ACC112 (cell line): Measurements from ENCODE around the gene TMEM201.

Source experiments
- H2AFZ ChIP-seq: fragments of 200-600 bp; sonication (generic); one replicate; pipeline ENCODE4 v1.6.0; 2017; ENCODE audit warnings: antibody characterized with exemption, low read length; ENCODE audit not compliant: unreplicated experiment
- H3K27ac ChIP-seq: fragments of 200-600 bp; sonication (generic); 2 replicates; pipeline ENCODE4 v1.5.1; 2014; ENCODE audit warnings: low read depth, mild to moderate bottlenecking, antibody characterized with exemption, low read length, moderate library complexity
- H3K27me3 ChIP-seq: fragments of 200-600 bp; sonication (generic); 2 replicates; pipeline ENCODE4 v1.6.1; 2014; ENCODE audit warnings: mild to moderate bottlenecking, antibody characterized with exemption, low read length, moderate library complexity, mixed read lengths; ENCODE audit not compliant: insufficient read depth
- H3K36me3 ChIP-seq: fragments of 200-600 bp; sonication (generic); 2 replicates; pipeline ENCODE4 v1.6.1; 2016; ENCODE audit warnings: mild to moderate bottlenecking, antibody characterized with exemption, low read length, moderate library complexity, mixed read lengths; ENCODE audit not compliant: insufficient read depth
- H3K4me1 ChIP-seq: fragments of 200-600 bp; sonication (generic); one replicate; pipeline ENCODE4 v1.6.1; 2016; ENCODE audit warnings: low read length, mixed read lengths; ENCODE audit not compliant: insufficient read depth, unreplicated experiment, control insufficient read depth
- H3K4me3 ChIP-seq: fragments of 200-600 bp; sonication (generic); 2 replicates; pipeline ENCODE4 v1.5.1; 2014; ENCODE audit warnings: mild to moderate bottlenecking, low read depth, low read length
- H3K79me2 ChIP-seq: fragments of 200-600 bp; sonication (generic); one replicate; pipeline ENCODE4 v1.6.0; 2016; ENCODE audit warnings: low read length; ENCODE audit not compliant: control insufficient read depth, unreplicated experiment, insufficient read depth

The TMEM201 gene, protein sequence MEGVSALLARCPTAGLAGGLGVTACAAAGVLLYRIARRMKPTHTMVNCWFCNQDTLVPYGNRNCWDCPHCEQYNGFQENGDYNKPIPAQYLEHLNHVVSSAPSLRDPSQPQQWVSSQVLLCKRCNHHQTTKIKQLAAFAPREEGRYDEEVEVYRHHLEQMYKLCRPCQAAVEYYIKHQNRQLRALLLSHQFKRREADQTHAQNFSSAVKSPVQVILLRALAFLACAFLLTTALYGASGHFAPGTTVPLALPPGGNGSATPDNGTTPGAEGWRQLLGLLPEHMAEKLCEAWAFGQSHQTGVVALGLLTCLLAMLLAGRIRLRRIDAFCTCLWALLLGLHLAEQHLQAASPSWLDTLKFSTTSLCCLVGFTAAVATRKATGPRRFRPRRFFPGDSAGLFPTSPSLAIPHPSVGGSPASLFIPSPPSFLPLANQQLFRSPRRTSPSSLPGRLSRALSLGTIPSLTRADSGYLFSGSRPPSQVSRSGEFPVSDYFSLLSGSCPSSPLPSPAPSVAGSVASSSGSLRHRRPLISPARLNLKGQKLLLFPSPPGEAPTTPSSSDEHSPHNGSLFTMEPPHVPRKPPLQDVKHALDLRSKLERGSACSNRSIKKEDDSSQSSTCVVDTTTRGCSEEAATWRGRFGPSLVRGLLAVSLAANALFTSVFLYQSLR

GRCh38 chr1:9588551-9589143 lies at the start of gene TMEM201:
TSS of gene TMEM201 (plus strand) at chr1:9588911. CDS start at chr1:9588931, 20 bp downstream.
- H3K4me1 ChIP-seq: peaks cover 8% of the 10 kb centered on the region
- peaks cover 40% of the 10 kb centered on the region for H3K79me2 ChIP-seq
- H3K27me3 ChIP-seq: no peaks in the 10 kb centered on the region
- no peaks in the 10 kb centered on the region for H3K36me3 ChIP-seq
- peak within 1 kb of the TSS; percentile 75 for H3K4me3 ChIP-seq
- peak within 1 kb of the TSS; percentile 85 for H2AFZ ChIP-seq
- H3K27ac ChIP-seq: no peak within 1 kb of the TSS

DNA sequence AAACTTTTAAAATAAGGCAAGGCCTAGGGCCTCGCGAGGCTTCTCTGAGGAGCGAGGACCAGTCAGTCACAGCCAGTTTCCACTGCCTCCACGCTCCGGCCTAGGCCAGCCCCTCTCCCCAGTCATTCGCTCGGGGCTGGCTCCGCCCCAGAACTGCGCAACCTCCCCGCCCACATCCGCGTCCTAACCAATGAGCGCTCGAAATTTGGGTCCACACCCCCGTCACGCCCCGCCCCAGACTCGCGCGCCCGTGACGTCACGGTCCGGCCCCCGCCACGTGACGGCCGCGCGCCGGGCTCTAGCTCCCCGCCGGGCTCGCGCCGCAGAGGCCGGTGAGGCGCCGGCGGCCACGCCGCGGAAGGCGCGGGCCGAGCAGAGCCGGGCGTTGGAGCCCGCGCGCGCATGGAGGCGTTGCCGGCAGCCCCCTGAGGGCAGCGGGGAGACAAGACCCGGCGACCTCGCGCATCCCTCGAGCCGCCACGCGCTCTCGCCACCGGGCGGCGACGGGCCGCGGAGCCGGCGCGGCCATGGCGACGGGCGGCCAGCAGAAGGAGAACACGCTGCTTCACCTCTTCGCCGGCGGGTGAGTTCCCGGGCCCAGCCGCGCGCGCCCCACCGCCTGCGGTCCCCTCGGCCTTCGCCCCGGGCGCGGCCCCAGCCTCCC lies 49.4 kb upstream of the TMEM201 start, which contains the start of gene SLC25A33:
SLC25A33 (plus strand) TSS at position 301 of the 664 bp plus-strand sequence; CDS start at position 528, 227 bp downstream.
- peak within 1 kb of the TSS; percentile 85 for H3K4me3 ChIP-seq
- H2AFZ ChIP-seq: peak within 1 kb of the TSS; percentile 95
- H3K36me3 ChIP-seq: no peaks in the 10 kb centered on the region
- peaks cover 32% of the 10 kb centered on the region for H3K79me2 ChIP-seq
- no peaks in the 10 kb centered on the region for H3K27me3 ChIP-seq
- peak within 1 kb of the TSS; percentile 76 for H3K27ac ChIP-seq
- H3K4me1 ChIP-seq: peaks cover 9% of the 10 kb centered on the region

GRCh38 chr1:9539829-9540550 lies 48.7 kb upstream of the TMEM201 start:
- peak overlapping the region; percentile 85 for H3K4me3 ChIP-seq
- H3K4me1 ChIP-seq: peaks cover 9% of the 10 kb centered on the region
- H3K27me3 ChIP-seq: no peaks in the 10 kb centered on the region
- H2AFZ ChIP-seq: peak overlapping the region; percentile 3
- peaks cover 39% of the 10 kb centered on the region for H3K79me2 ChIP-seq
- no peaks in the 10 kb centered on the region for H3K36me3 ChIP-seq
- H3K27ac ChIP-seq: peak overlapping the region; percentile 76

DNA sequence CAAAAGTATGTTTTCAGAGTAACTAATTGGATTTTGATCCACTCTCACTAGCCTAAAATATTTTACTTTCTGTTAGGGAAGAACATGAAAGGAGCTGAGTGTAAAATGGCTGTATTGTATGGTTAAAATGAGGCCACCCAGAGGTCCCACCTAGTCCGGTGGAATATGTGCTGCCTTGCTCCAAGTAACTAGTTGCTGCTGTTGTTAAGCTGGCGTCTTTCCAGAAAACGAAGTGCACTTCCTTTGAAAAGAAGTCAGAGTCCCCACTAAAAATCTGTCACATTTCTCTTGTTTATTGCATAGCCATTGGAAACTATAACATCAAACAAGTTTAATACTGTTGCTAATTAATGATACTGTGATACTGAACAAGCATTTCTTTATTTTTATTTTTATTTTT lies 46.3 kb upstream of the TMEM201 start:
- no peaks in the 10 kb centered on the region for H3K36me3 ChIP-seq
- H3K4me3 ChIP-seq: no peak overlapping the region
- no peak overlapping the region for H2AFZ ChIP-seq
- no peaks in the 10 kb centered on the region for H3K27me3 ChIP-seq
- H3K4me1 ChIP-seq: peaks cover 9% of the 10 kb centered on the region
- no peak overlapping the region for H3K27ac ChIP-seq
- H3K79me2 ChIP-seq: peaks cover 50% of the 10 kb centered on the region

- Histone ChIP-seq H3K79me2 (peaks cover 67% of the 10 kb centered on the region), H3K27me3 (no peaks in the 10 kb centered on the region), H2AFZ (no peak overlapping the region), H3K4me1 (peaks cover 9% of the 10 kb centered on the region), H3K36me3 (no peaks in the 10 kb centered on the region), H3K4me3 (no peak overlapping the region), H3K27ac (no peak overlapping the region)
Observed at GRCh38 chr1:9544926-9545325, 43.8 kb upstream of the TMEM201 start.

DNA sequence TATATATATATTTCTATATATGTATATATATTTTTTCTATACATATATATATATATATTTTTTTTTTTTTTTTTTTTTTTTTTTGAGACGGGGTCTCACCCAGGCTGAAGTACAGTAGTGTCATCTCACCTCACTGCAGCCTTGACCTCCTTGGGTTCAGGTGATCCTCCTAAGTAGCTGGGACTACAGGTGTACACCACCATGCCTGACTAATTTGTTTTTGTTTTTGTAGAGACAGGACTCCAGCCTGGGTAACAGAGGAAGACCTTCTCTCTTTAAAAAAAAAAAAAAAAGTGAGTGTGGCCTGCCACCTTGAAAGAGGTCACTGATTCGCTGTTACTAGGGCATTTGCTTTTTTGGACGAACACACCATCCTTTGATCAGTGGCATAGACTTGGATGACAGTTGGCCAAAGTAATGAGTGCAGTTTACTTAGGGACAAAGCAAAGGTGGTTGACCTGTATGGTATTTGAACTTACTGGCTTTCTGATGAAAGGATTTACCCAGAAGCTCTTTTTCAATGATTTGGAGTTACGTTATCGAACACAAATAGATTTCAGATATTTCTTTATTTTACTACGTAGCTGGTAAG lies 38.7 kb upstream of the TMEM201 start:
- Histone ChIP-seq H3K4me1 (peaks cover 8% of the 10 kb centered on the region), H3K4me3 (no peak overlapping the region), H3K27me3 (no peaks in the 10 kb centered on the region), H3K36me3 (0 out of 2 replicates have a peak, but pooled peaks cover 3% of the 10 kb centered on the region), H2AFZ (no peak overlapping the region), H3K27ac (no peak overlapping the region), H3K79me2 (peaks cover 45% of the 10 kb centered on the region)

DNA sequence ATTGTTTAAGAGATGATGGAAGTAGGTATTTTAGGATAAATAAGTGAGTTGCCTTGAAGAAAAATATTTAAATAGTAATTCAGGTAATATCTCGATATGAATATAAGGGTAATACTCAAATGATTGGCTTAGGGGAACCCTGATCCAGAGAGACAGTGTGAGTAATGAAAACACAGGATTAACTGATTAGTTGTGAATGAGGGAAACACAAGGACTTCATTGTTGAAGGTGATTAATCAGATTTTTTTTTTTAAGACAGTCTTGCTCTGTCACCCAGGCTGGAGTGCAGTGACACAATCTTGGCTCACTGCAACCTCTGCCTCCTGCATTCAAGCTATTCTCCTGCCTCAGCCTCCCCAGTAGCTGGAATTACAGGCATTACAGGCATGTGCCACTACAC lies 36.7 kb upstream of the TMEM201 start:
- Histone ChIP-seq H3K79me2 (peaks cover 37% of the 10 kb centered on the region), H3K27me3 (no peaks in the 10 kb centered on the region), H2AFZ (no peak overlapping the region), H3K36me3 (0 out of 2 replicates have a peak, but pooled peaks cover 7% of the 10 kb centered on the region), H3K27ac (no peak overlapping the region), H3K4me3 (no peak overlapping the region), H3K4me1 (peaks cover 16% of the 10 kb centered on the region)

DNA sequence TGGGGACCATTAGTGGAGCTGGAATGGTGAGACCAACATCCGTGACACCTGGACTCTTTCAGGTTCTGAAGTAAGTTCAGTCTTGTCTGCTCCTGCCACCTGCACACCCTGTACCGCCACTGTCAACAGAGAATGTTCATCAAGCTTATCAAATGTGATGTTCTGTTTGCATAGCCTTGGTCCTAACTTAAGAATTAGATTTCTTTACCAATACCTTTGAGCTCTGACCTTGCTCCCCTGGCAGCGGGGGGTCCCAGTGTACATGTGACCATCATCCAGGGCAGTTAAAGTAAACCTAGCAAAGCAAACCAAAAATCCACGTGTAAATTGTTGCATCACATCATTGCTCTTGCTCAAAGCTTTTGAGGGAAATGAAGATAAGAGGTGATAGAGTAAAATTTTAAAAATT lies 35.0 kb upstream of the TMEM201 start:
- H3K79me2 ChIP-seq: peaks cover 24% of the 10 kb centered on the region
- H3K27ac ChIP-seq: no peak overlapping the region
- 0 out of 2 replicates have a peak, but pooled peaks cover 7% of the 10 kb centered on the region for H3K36me3 ChIP-seq
- H3K27me3 ChIP-seq: no peaks in the 10 kb centered on the region
- H2AFZ ChIP-seq: no peak overlapping the region
- peaks cover 16% of the 10 kb centered on the region for H3K4me1 ChIP-seq
- H3K4me3 ChIP-seq: no peak overlapping the region

DNA sequence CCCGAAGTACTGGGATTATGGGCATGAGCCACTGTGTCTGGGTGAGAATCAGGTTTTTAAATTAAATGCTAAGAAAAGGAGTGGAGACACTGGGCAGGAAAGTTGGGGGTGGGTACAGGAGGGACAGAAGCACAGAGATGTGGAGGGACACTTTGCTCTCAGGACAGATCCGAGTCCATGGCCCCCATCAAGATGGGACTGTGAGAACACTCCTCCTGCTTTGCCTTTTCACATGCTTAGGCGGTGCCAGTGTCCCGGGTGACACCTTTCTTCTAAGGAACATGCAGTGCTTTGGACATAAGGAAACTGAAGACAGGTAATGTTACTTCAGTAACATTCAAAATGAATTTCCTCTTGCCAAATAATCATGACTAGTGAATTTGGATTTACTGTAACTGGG lies 32.8 kb upstream of the TMEM201 start:
- Histone ChIP-seq H3K79me2 (peaks cover 13% of the 10 kb centered on the region), H3K4me1 (peaks cover 16% of the 10 kb centered on the region), H3K4me3 (no peak overlapping the region), H2AFZ (no peak overlapping the region), H3K27me3 (no peaks in the 10 kb centered on the region), H3K27ac (no peak overlapping the region), H3K36me3 (0 out of 2 replicates have a peak, but pooled peaks cover 7% of the 10 kb centered on the region)
